NT2/D1 (cell line): ENCODE results near the gene CYREN.

Source experiments
- SUZ12 ChIP-seq: IDR thresholded peaks from 2 replicates; pipeline ENCODE4 v1.6.1; 2011; ENCODE audit not compliant: insufficient read length, insufficient read depth; ENCODE audit errors: extremely low read depth
- YY1 ChIP-seq: IDR thresholded peaks from 2 replicates; pipeline ENCODE4 v1.6.1; 2011; ENCODE audit not compliant: insufficient read length, insufficient read depth
- ZNF274 ChIP-seq: IDR thresholded peaks from 2 replicates; pipeline ENCODE4 v1.6.1; 2011; ENCODE audit warnings: mild to moderate bottlenecking, low read depth, low read length

GRCh38 chr7:135197906-135198655, 27.6 kb upstream of the CYREN start:
- no peak for TF ChIP-seq YY1
- no peak for TF ChIP-seq SUZ12
- TF ChIP-seq ZNF274 = no peak
